Ectodermal cell (in vitro differentiated cells): ENCODE measurements around the gene ZNF579.

Experiments
- H3K27ac ChIP-seq: 2 replicates; pipeline ENCODE4 v1.7.0; 2013; ENCODE audit warnings: mild to moderate bottlenecking, low read depth, low read length; ENCODE audit not compliant: insufficient read depth, poor library complexity, severe bottlenecking
- H3K27me3 ChIP-seq: 2 replicates; pipeline ENCODE4 v1.7.0; 2013; ENCODE audit warnings: mild to moderate bottlenecking, low read length; ENCODE audit not compliant: insufficient read depth, control insufficient read depth, poor library complexity, severe bottlenecking
- H3K36me3 ChIP-seq: one replicate; pipeline ENCODE4 v1.7.0; 2013; ENCODE audit warnings: low read length; ENCODE audit not compliant: control insufficient read depth, insufficient read depth
- H3K4me1 ChIP-seq: one replicate; pipeline ENCODE4 v1.7.0; 2013; ENCODE audit warnings: low read length; ENCODE audit not compliant: control insufficient read depth, insufficient read depth
- H3K4me3 ChIP-seq: 2 replicates; pipeline ENCODE4 v1.7.0; 2013; ENCODE audit warnings: low read depth, low read length, control low read depth; ENCODE audit not compliant: insufficient read depth
- H3K9me3 ChIP-seq: 2 replicates; pipeline ENCODE4 v1.7.0; 2013; ENCODE audit warnings: mild to moderate bottlenecking, low read length, moderate library complexity; ENCODE audit not compliant: control insufficient read depth
- WGBS, 2 experiments: methylation state at CpG; one replicate each; pipeline ENCODE4 v1.1.7; 2013; ENCODE audit warnings: missing lambda C conversion rate in 2 of 2; 5-methylcytosine and 5-hydroxymethylcytosine counted together

ZNF579 gene

DNA sequence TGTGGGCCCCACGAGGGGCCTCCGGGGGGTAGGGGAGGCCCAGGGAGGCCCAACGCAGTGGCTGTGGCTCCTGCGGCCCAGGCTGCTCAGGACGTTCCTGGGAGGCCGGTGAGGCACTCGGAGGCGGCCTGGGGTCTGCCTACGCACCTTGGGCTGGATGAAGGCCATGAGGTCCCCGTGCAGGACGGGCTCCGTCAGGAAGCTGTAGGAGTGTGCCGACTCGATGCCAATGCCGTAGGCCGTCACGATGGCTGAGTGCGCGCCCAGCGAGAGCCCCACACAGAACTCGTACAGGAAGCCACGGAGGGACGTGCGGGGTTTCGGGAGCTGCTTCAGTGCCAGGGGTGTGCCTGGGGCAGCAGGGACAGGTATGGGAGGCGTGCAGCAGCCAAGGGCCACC, 49.7 kb downstream of the ZNF579 start:
- no peaks in the 10 kb centered on the region for H3K36me3 ChIP-seq
- no peak overlapping the region for H3K27ac ChIP-seq
- H3K9me3 ChIP-seq = no peaks in the 10 kb centered on the region
- H3K27me3 ChIP-seq = no peaks in the 10 kb centered on the region
- H3K4me3 ChIP-seq = no peak overlapping the region
- WGBS, 2 experiments = 95 to 96% methylated on average over 26 of the region's 26 CpGs
- peaks cover 18% of the 10 kb centered on the region for H3K4me1 ChIP-seq

DNA sequence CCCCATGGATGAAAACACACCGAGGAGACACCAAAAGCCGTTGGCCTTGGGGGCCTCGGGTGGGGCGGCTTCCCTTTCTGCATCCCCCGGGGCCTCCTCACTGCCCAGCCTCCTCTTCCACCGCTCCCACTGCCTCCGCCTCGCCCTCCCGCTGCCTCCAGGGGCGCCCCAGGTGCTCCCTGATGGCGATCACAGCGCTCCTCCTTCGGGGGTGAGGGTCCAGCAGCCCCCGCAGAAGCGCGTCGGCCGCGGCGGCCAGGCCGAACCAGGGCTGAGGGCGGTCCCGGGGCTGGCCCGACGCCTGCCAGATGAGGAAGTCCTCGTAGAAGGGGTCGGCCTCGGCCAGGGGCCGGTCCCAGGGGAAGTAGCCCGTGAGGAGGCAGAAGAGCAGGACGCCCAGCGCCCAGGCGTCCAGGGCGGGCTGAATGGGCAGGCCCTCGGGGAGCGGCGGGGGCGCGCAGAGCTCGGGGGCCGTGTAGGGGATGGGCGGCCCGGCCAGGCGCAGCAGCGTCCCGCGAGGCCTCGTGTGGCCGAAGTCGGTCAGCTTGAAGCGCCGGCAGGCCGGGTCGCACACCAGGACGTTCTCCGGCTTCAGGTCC, 50.9 kb downstream of the ZNF579 start:
- 93% methylated on average over 56 of the region's 56 CpGs for WGBS, 2 experiments
- H3K4me1 ChIP-seq = peaks cover 17% of the 10 kb centered on the region
- no peaks in the 10 kb centered on the region for H3K27me3 ChIP-seq
- H3K9me3 ChIP-seq = no peaks in the 10 kb centered on the region
- no peaks in the 10 kb centered on the region for H3K36me3 ChIP-seq
- H3K4me3 ChIP-seq = no peak overlapping the region
- no peak overlapping the region for H3K27ac ChIP-seq

DNA sequence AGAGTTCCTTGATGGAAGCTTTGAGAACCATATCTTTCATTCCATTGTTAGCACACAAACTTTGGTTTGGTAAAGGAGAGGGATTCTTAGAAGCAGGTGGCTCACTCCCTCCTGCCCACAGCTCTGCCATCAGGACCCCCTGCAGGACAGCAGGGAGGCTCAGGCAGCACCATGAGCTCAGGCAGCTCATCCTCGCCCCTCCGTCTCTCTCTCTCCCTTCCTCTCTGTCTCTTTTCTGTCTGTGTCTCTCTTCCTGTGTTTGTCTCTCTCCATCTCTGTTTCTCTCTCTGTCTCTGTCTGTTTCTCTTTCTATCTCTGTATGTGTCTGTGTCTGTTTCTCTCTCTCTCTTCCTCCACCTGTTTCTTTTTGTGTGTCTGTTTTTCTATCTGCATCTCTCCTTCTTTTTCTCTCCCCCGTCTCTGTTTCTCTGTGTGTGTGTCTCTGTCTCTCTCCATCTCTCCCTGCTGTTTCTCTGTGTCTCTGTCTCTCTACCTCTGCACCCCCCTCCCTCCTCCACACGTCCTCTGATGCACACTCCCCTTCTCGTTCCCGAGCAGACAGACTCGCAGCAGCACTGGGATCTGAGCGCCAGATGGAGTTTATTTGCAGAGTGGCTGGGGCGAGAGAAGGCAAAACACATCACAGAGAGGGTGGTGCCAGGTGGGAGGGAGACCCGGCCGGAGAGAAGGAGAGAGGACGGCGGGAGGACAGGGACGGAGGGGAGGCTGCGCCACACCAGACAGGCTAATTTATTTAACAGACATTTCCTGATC, 52.4 kb downstream of the ZNF579 start:
- Histone ChIP-seq H3K27ac (no peak overlapping the region), H3K9me3 (no peaks in the 10 kb centered on the region), H3K4me3 (no peak overlapping the region), H3K4me1 (peaks cover 17% of the 10 kb centered on the region), H3K27me3 (no peaks in the 10 kb centered on the region), H3K36me3 (no peaks in the 10 kb centered on the region)
- WGBS, 2 experiments = 47 to 53% methylated on average over 15 of the region's 15 CpGs

DNA sequence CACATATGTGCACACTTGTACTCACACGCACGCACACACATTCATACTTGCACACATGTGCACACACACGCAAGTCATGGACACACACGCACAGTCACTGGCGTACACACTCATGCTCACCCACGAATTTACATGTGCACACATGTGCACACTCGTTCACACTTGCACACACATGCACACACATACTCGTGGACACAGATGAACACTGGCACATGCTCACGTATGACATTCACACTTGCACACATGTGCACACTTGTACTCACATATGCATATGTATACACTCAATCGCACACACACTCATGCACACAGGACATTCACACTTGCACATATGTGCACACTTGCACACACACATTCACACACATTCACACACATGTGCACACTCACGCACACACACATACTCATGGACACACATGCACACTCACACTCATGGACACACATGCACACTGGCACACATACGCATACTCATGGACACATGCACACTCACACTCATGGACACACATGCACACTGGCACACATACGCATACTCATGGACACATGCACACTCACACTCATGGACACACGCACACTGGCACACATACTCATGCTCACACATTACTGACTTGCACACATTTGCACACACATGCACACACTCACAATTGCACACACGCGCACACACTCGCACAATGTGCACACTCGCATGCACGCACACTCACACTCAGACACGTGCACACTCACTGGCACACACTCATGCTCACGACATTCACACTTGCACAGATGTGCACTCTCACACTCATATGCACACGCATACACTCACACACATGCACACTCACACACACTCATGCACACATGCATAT, 53.2 kb downstream of the ZNF579 start:
- no peak overlapping the region for H3K4me3 ChIP-seq
- peaks cover 17% of the 10 kb centered on the region for H3K4me1 ChIP-seq
- 81% methylated on average over 22 of the region's 22 CpGs for WGBS, 2 experiments

More for the DNA sequence above, 53.2 kb downstream of the ZNF579 start:
- no peaks in the 10 kb centered on the region for H3K9me3 ChIP-seq
- H3K36me3 ChIP-seq = no peaks in the 10 kb centered on the region
- H3K27me3 ChIP-seq = no peaks in the 10 kb centered on the region
- no peak overlapping the region for H3K27ac ChIP-seq
